ENCODE data around the gene SWT1.
A peak's percentile ranks its signal among the peaks of the same experiment; 100 is the strongest.

- TF ChIP-seq, protein P1, sequence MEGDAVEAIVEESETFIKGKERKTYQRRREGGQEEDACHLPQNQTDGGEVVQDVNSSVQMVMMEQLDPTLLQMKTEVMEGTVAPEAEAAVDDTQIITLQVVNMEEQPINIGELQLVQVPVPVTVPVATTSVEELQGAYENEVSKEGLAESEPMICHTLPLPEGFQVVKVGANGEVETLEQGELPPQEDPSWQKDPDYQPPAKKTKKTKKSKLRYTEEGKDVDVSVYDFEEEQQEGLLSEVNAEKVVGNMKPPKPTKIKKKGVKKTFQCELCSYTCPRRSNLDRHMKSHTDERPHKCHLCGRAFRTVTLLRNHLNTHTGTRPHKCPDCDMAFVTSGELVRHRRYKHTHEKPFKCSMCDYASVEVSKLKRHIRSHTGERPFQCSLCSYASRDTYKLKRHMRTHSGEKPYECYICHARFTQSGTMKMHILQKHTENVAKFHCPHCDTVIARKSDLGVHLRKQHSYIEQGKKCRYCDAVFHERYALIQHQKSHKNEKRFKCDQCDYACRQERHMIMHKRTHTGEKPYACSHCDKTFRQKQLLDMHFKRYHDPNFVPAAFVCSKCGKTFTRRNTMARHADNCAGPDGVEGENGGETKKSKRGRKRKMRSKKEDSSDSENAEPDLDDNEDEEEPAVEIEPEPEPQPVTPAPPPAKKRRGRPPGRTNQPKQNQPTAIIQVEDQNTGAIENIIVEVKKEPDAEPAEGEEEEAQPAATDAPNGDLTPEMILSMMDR (IDR thresholded peaks at IDR 0.05): peak in 2 of 6 experiments; percentile 25 to 53
- TF ChIP-seq POLR2A (IDR thresholded peaks at IDR 0.05): no peak
These were observed 160.9 kb downstream of the SWT1 start for GRCh38 chr1:185317886-185318310.
